Measurements from ENCODE around the gene MYBPC1.

The MYBPC1 gene

GRCh38 chr12:101607894-101608293, 13.1 kb downstream of the MYBPC1 start:
- no peak overlapping the region for H3K4me2 ChIP-seq (ENCODE audit: low read length)
- no peak overlapping the region for H3K4me3 ChIP-seq (ENCODE audit: low read depth, low read length)
- no peaks in the 10 kb centered on the region for H3K36me3 ChIP-seq (ENCODE audit: control insufficient read depth, insufficient read depth, low read length)
- no peaks in the 10 kb centered on the region for H3K27me3 ChIP-seq (ENCODE audit: control insufficient read depth, insufficient read depth, low read length)
- no peak overlapping the region for H3K27ac ChIP-seq
- no peak overlapping the region for H2AFZ ChIP-seq
- H3K4me1 ChIP-seq: no peaks in the 10 kb centered on the region
- no peak overlapping the region for H3K9ac ChIP-seq
- TF ChIP-seq, protein P1, sequence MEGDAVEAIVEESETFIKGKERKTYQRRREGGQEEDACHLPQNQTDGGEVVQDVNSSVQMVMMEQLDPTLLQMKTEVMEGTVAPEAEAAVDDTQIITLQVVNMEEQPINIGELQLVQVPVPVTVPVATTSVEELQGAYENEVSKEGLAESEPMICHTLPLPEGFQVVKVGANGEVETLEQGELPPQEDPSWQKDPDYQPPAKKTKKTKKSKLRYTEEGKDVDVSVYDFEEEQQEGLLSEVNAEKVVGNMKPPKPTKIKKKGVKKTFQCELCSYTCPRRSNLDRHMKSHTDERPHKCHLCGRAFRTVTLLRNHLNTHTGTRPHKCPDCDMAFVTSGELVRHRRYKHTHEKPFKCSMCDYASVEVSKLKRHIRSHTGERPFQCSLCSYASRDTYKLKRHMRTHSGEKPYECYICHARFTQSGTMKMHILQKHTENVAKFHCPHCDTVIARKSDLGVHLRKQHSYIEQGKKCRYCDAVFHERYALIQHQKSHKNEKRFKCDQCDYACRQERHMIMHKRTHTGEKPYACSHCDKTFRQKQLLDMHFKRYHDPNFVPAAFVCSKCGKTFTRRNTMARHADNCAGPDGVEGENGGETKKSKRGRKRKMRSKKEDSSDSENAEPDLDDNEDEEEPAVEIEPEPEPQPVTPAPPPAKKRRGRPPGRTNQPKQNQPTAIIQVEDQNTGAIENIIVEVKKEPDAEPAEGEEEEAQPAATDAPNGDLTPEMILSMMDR (IDR thresholded peaks at IDR 0.05): no peak
- no peaks in the 10 kb centered on the region for H3K9me3 ChIP-seq (ENCODE audit: control insufficient read depth, low read length)
- no peaks in the 10 kb centered on the region for H3K79me2 ChIP-seq

GRCh38 chr12:101608301-101609133, 13.7 kb downstream of the MYBPC1 start:
- no peak overlapping the region for H3K9ac ChIP-seq
- H3K4me1 ChIP-seq: no peaks in the 10 kb centered on the region
- TF ChIP-seq, protein P1 (IDR thresholded peaks at IDR 0.05): no peak
- no peaks in the 10 kb centered on the region for H3K9me3 ChIP-seq (ENCODE audit: control insufficient read depth, low read length)
- no peaks in the 10 kb centered on the region for H3K27me3 ChIP-seq (ENCODE audit: control insufficient read depth, insufficient read depth, low read length)
- no peak overlapping the region for H3K27ac ChIP-seq
- no peaks in the 10 kb centered on the region for H3K79me2 ChIP-seq
- H2AFZ ChIP-seq: no peak overlapping the region
- no peak overlapping the region for H3K4me2 ChIP-seq (ENCODE audit: low read length)
- H3K4me3 ChIP-seq (ENCODE audit: low read depth, low read length): no peak overlapping the region
- no peaks in the 10 kb centered on the region for H3K36me3 ChIP-seq (ENCODE audit: control insufficient read depth, insufficient read depth, low read length)

DNA sequence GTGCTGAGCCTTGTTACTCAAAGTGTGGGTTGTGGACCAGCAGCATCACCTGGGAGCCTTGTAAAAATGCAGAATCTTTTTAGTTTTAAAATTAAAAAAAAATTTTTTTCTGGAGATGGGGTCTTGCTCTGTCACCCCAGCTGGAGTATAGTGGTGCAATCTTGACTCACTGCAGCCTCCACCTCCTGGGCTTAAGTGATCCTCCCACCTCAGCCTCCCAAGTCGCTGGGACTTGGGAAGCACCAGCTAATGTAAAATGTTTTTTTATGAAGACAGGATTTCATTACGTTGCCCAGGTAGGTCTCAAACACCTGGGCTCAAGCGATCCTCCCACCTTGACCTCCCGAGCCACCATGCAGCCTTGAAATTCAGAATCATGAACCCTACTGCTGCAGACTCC, 14.4 kb downstream of the MYBPC1 start:
- Histone ChIP-seq H2AFZ (no peak overlapping the region), H3K27me3 (ENCODE audit: control insufficient read depth, insufficient read depth, low read length) (no peaks in the 10 kb centered on the region), H3K36me3 (ENCODE audit: control insufficient read depth, insufficient read depth, low read length) (no peaks in the 10 kb centered on the region), H3K4me3 (ENCODE audit: low read depth, low read length) (no peak overlapping the region), H3K9ac (no peak overlapping the region), H3K79me2 (no peaks in the 10 kb centered on the region), H3K4me1 (no peaks in the 10 kb centered on the region), H3K9me3 (ENCODE audit: control insufficient read depth, low read length) (no peaks in the 10 kb centered on the region), H3K4me2 (ENCODE audit: low read length) (no peak overlapping the region), H3K27ac (no peak overlapping the region)
- TF ChIP-seq, protein P1 (IDR thresholded peaks at IDR 0.05): no peak

- TF ChIP-seq, protein P1 (IDR thresholded peaks at IDR 0.05): no peak
Observed at GRCh38 chr12:101612160-101612916, 17.6 kb downstream of the MYBPC1 start.

More at GRCh38 chr12:101612160-101612916, 17.6 kb downstream of the MYBPC1 start:
- Histone ChIP-seq H3K79me2 (no peaks in the 10 kb centered on the region), H3K27ac (no peak overlapping the region), H2AFZ (no peak overlapping the region), H3K4me1 (peaks cover 3% of the 10 kb centered on the region), H3K4me3 (ENCODE audit: low read depth, low read length) (no peak overlapping the region), H3K9ac (no peak overlapping the region), H3K9me3 (ENCODE audit: control insufficient read depth, low read length) (no peaks in the 10 kb centered on the region), H3K27me3 (ENCODE audit: control insufficient read depth, insufficient read depth, low read length) (no peaks in the 10 kb centered on the region), H3K36me3 (ENCODE audit: control insufficient read depth, insufficient read depth, low read length) (no peaks in the 10 kb centered on the region), H3K4me2 (ENCODE audit: low read length) (no peak overlapping the region)
